GM18505 (cell line): ENCODE data around the gene FOXF1.

Source experiments
- ATAC-seq: cut with Tn5 transposase; IDR thresholded peaks from one replicate; pipeline ENCODE4 v1.9.1; 2021; ENCODE audit not compliant: unreplicated experiment
- POLR2A ChIP-seq: IDR thresholded peaks from 4 replicates; pipeline ENCODE4 v1.6.1; 2011; ENCODE audit warnings: borderline replicate concordance; ENCODE audit not compliant: insufficient read depth, insufficient read length; ENCODE audit errors: extremely low read depth

FOXF1 gene

DNA sequence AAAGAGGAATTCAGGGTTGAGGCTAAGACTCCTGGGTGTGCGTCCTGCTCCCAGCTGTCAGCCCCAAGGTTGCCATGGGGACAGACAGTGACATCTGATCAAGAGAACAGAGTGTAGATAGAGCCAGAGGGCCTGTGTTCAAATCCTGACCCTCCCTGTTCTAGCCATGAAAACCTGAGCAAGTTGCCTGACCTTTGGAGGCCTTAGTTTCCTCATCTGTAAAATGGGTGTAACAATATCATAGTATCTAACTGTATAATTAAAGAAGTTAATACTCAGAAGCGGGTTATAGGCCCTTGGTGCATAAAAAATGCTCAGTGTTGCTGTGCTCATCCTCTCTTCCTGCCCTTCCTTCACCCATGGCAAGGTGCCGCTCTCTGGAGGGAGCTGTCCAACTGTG, 28.7 kb upstream of the FOXF1 start:
- TF ChIP-seq POLR2A: no peak
- no peak for ATAC-seq

DNA sequence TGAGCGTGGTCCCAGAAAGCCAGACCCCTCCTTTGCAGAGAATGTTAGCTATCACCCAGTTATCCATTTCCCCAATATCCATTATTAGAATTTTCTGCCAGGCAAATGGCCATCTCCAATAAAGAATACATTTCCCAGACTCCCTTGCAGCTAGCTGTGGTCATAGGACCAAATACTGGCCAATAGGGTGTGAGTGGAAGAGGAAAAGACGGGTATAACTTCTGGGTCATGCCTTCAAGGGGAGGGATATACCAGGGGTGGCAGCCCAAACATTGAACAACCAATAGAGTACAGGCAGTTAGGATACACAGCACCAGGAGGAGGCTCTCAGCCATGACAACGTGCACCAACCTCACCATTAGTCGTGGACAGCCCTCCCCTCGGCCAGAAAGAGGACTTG, 26.1 kb upstream of the FOXF1 start:
- no peak for TF ChIP-seq POLR2A

DNA sequence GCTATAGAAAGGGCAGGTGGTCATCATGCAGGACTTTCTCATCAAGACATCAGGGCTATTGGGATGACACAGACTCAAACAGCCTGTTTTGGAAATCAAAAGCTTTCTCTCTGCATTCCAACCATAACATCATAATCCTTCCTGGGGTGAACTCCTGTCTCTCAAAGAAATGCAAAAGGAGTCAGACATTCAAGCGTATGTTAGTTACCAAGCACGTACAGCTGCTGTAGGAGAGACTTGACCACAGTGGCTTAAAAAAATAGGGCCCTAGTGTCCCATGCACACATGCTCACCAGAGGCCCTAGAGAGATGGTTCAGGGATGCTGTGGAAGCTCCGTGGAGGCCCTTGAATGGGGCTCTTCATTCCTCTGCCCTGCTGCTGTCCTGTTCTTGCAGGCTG, 24.6 kb upstream of the FOXF1 start:
- ATAC-seq: no peak
- TF ChIP-seq POLR2A: no peak

More for the DNA sequence above, 26.1 kb upstream of the FOXF1 start:
- ATAC-seq: no peak

DNA sequence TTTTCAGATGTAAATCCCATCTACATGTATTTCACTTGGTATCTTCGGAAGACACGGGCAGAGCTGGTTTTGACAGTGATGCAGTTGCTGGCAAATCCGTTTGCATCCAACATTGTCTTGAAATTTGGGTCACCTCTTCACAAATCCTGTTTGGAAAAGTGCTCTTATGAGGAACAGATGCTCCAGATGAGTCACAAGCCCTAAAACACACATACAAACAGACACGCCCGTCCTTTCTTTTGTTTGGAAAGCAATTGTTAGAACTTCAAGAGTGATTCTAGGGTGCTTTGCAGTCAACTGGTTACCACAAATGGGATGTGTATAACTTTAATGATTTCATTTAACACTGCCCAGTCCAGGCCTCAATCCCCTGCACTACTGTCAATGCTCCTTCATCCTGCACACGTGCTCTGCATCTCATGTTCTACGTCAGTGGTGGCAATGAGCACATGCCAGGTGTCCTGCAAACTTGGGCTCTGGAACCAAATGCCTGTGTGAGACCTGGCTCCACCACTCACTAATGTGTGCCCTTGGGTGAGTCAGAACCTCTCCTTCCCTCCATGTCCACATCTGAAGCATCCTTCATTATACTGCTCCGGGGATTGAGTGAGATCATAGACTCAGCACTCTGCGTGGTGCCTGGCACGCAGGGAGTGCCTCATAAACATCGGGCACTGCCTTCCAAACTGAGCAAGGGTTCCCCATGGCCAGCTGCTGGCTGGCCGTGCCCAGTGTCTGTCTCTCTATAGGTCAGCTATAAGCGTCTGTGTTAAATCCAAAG, 19.3 kb upstream of the FOXF1 start:
- no peak for ATAC-seq

DNA sequence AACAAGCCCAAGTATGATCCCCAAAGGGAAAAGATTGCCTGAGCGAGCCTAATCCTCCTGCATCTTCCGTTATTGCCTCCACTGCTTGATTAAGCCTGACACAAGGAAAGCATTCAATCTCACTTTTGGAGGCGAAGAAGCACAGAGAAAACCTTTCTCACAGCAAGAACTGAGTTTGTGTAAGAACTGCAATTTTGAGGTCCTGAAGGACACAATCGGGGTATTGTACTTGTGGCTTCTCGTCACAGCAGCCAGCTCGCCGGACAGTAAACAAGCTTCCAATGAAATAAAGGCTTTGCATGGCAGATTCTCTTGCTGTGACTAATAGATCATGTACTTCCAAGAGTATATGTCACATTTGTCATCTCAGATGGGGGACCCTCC, 18.7 kb upstream of the FOXF1 start:
- no peak for ATAC-seq
- no peak for TF ChIP-seq POLR2A

More for the DNA sequence above, 19.3 kb upstream of the FOXF1 start:
- TF ChIP-seq POLR2A: no peak

DNA sequence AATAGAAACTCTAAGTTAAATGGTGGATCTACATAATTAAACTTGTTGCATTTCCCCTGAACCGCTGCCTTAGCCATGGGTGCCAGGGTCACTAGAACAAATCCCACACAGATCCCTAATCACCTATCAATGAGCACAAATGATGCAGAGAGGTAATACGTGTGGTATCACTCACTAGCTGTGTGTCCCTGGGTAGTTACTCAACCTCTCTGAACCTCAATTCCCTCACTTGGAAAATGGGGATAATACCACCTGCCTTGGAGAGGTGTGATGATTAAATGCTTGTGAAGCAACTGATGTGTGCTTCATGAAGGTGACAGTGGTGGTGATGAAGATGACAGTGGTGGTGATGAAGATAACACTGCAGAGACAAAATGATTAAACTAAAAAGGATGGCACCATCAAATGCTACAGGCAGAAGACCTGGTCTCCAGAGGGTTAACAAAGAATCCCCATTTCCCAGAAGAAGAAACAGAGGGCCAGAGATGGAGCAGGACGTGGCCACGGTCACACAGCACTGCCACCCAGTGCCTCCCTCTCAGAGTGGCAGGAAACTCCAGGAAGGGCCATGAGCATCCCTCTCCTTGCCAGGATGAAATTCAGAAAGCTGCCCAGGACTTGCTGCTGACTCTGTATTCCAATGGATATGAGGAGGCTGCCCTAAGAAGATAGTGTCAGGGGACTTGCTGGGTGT, 17.9 kb upstream of the FOXF1 start:
- TF ChIP-seq POLR2A: no peak
- no peak for ATAC-seq

DNA sequence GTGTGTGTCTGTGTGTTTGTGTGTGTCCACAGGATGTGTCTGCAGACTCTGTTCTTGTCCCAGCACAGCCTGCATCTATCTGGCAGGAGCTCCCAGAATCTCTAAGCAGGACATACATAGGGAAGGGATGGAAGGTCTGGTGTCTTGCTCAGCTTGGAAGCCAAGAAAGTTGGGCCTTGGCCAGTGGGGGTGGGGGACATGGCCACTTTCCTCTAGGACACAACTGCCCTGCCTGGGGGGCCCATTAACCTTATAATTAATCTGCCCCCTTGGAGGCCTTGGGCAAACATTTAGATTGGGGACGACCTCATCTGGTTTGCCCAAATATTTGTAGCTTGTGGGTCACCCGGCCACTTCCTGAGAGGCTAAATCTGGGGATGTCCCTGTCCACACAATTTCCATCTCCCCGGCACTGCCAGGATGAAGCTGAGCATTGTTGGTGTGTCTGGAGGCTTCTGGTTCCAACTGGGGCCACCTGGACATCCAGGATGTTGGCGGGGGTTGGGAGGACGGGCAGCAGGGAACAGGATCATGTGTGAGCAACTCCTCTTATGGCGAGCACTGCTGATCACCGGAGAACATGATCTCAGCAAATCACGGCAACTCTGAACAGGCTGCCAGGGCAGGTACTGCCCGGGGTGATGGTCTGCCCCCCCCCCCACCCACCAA, 17.2 kb upstream of the FOXF1 start:
- no peak for TF ChIP-seq POLR2A
- no peak for ATAC-seq

DNA sequence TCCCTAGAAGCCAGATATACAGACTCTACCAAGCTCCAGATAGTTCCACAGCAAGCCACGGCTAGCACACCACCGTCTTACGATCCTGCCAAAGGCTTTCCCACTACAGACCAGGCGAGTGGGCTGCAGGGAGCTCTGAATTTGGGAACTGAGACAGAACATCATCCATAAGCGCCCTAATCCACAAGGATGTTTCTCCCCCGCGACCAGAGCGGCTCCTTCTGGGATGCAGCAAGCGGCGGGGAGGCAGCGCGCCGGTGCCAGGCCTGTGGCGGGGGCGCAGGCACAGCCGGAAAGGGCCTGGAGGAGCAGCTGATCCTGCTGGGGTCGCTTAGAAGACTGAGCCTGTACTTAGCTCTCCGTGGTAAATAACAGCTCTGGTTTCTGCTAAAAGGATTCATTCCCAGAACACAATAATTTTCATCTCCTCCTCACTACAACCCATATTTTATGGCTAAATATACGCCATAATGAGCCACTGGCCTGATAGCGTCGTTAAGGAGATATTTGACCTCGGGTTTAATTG, 16.2 kb upstream of the FOXF1 start:
- TF ChIP-seq POLR2A: no peak
- ATAC-seq: no peak

DNA sequence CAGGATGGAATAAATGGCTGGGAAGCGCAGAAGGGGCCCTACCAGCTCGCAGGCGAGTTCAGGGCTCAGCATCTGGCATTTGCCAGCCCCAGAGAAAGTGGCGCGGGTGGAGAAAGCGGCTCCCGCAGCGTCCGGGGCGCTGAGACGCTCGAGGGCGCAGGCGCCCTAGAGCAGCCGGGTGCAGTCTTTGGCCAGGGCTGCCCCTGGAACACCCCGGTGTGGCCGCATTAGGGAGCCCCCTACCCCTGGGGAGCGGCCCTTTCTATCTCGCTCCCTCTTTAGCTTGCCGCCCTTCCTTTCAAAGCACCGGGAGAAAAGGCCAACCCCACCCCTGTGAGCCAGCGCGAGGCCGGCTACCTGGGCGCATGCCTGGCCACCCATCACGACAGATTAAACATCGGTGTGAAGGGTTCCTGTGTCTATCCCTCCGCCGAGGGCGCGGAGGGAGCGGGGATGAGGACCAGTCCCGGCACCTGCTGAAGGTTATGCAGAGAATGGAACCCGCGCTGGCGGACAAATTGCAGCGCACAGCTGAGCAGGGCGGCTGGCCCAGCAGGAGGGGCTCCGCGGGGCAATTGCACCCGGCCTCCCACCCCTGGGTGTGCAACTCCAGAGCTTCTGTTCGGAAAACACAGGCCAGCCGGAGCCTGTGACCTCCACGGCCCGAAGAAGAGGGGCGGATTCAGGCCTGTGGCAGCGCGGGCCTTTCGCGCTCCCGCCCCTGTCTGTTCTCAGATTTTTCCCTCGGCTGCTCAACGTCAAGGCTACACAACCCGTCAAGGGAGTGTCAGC, 15.6 kb upstream of the FOXF1 start:
- ATAC-seq: no peak

DNA sequence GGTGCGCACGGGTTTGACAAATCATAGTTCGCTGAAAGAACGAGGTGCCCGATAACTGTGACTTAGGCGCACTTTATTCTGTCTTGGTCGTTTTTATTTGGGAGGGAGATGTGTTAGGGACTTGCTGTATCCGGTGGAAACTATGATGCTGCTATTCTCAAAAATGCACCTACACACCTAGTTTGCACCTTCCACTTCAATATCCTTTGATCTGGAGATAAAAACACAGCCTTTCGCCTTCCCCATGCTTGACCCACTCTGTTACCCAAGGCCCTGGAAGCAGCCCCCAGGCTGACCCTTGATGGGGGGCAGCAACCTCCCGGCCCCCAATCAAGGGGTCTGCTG, 15.0 kb upstream of the FOXF1 start:
- no peak for ATAC-seq
- no peak for TF ChIP-seq POLR2A

More for the DNA sequence above, 15.6 kb upstream of the FOXF1 start:
- TF ChIP-seq POLR2A: no peak

DNA sequence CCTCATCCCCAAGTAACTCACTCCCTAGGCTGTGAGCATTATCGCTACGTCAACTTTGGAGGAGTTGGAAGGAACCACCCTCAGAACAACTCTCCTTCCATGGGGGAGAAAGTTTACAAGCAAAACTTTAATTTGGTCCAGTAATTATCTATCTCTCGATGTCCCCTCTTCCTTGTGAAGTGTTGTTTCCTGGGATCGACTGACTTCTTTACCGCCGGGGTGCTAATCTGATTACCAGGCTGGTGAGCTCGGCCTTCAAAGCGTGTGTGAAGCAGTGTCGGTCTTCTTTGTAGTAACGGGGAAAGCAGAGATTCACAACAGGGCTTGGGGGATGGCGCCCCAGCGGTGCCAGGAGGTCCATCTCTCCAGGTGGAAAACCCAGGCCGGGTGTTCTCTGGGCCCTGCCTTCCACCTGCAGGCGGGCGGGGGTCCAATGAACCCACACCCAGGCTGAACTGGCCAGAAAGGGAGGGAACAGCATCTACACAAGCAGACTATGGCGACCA, 14.5 kb upstream of the FOXF1 start:
- no peak for ATAC-seq
- no peak for TF ChIP-seq POLR2A

DNA sequence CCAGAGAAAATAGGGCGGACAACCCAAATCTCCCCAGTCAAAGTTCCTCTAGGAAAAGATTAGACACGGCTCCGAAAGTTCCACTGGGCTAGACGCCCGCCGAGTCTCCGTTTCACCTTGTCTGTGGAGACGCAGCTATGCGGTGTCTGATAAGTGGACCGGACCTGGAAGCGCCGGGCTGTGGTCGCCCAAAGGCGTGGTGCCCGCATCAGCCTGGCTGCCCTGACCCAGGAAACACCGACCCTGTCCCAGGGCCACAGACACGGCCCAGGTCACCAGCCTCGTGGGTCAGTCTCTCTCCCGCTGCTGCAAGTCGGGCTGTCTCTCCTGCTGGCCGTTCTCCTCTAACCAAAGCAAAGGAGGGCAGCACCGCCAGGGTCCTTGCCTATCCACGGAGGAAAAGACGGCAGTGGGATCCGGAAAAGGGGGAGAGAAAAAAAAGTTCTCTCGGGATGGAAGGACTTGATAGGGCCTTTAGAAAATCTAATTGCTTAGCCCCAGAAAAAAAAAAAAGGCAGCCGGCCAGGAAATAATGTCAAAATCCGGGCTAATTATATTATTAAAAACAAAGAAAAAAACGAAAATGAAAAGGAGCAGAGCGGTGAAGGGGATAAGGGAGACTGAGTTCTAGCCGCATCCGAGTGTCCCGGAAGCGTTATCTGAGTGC, 13.9 kb upstream of the FOXF1 start:
- no peak for ATAC-seq
- TF ChIP-seq POLR2A: no peak
